Stimulated activated CD8-positive, alpha-beta memory T cell treated with anti-CD3 and anti-CD28 coated beads, Interleukin-15, amount 100 ng/mL, for 24 hours (primary cell): Measurements from ENCODE around the gene RSL1D1.
"Not testable (repeated sequence)": the region's sequence is repeated elsewhere in the genome, so short reads cannot be mapped to it uniquely, and the experiment has no call there.

Source experiments
- DNase-seq: peaks from one replicate; pipeline ENCODE4 v3.0.0-alpha.2; 2020; ENCODE audit warnings: low read depth

Gene RSL1D1

DNA sequence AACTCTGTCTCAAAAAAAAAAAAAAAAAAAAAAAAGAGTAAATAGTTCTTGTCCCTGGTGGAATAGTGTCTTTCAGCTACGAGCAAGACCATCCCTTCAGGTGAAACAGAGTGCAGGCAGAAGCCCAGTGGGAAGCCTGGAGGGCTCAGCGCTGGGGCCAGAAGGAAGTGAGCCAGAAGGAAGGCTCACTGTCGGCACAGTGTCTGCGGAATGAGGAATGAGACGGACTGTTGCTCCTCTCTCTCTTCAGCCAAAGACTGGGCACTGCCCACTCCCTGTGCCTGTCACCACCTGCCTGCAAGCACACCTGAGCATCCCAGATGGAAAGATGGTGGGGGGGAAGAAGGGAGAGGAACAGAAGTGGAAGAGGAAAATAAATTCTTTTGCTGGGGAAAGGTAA is 7.5 kb downstream of the RSL1D1 start:
- DNase-seq = no peak

DNA sequence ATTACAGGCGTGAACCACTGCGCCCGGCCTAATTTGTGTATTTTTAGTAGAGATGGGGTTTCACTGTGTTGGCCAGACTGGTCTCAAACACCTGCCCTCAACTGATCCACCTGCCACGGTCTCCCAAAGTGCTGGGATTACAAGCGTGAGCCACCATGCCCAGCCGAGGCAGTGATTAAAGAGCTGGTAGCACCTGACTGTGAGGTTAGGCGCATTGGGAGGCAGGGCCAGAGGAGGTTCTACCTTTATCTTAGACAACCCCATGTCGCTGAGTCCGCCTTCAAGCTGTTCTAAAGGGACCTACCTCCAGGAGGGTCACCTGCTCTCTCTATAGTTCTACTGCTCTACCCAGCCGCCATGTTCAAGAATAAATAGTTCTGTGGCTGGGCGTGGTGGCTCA is 8.1 kb downstream of the RSL1D1 start:
- DNase-seq = no peak

DNA sequence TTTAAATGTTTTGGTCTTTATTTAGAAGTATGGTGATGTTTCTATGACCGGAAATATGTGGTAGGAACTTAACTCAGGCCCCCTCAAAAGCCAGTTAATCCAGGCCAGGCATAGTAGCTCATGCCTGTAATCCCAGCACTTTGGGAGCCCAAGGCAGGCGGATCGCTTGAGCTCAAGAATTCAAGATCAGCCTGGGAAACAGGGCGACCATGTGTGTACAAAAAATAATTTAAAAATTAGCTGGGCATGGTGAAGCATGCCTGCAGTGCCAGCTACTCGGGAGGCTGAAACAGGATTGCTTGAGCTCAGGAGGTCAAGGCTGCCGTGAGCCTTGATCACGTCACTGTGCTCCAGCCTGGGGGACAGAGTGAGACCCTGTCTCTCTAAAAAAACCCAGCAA is 10.3 kb downstream of the RSL1D1 start:
- no peak for DNase-seq

DNA sequence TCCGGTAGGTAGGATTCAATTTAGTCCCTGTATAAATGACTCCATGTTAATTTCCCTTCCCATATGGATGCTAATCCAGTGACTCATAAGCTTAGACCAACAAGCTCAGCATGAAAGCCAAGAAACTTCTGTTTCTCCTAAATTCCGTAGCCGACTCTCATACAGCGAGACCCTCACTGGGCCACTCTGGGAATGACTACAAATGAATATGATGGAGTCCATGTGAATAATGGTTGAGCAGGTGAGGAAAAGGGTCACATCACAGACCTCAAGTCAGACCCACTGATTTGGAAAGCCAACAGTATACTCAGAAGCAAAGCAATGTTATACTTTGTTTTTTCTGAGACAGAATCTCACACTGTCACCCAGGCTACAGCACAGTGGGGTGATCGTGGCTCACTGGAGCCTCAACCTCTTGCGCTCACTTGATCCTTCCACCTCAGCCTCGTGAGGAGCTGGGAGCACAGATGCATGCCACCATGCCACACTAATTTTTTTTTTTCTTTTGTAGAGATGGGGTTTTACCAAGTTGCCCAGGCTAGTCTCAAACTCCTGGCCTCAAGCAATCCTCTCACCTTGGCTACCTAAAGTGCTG is 14.6 kb downstream of the RSL1D1 start:
- no peak for DNase-seq

DNA sequence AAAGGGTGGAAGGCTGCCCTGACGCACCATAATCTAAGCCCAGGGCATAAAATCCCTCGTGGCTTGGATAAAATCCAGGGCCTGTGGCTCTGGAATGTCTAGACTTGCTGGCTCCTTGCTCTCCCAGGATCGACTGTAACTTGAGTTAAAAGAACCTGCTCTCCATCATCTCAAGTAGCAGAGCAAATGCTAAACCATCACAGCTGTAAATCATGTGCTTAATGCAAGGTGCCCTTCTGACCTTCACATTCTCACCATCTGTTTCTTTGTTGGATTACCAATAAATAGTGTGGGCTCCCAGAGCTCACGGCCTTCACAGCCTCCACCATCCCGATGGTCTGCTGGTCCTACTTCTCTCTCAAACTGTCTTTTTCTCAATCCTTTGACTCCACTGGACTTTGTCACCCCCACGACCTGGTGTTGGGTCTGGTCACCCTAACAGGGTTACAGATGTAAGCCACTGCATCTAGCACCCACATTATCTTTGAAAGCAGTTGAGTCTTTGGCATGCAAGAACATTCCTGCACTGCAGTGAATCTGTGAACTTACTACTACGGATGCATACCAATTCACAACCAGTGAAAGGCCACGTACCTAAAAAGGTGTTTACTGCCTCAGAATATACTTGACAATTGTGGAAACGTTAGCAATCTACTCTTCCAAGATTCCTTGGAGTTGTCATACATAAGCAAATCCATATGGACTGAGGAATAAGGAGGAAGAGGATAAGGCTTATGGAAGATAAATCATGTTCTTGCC is 15.3 kb downstream of the RSL1D1 start:
- DNase-seq = no peak

DNA sequence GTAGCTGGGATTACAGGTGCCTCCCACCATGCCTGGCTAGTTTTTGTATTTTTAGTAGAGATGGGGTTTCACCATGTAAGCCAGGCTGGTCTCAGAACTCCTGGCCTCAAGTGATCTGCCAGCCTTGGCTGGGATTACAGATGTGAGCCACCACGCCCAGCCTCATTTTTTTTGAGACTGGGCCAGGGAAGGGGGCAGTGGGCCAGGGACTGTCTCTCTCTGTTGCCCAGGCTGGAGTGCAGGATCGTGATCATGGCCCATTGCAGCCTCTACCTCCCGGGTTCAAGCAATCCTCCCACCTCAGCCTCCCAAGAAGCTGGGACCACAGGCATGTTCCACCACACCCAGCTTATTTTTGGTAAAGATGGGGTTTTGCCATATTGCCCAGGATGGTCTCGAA is 16.0 kb downstream of the RSL1D1 start:
- DNase-seq = no peak

DNA sequence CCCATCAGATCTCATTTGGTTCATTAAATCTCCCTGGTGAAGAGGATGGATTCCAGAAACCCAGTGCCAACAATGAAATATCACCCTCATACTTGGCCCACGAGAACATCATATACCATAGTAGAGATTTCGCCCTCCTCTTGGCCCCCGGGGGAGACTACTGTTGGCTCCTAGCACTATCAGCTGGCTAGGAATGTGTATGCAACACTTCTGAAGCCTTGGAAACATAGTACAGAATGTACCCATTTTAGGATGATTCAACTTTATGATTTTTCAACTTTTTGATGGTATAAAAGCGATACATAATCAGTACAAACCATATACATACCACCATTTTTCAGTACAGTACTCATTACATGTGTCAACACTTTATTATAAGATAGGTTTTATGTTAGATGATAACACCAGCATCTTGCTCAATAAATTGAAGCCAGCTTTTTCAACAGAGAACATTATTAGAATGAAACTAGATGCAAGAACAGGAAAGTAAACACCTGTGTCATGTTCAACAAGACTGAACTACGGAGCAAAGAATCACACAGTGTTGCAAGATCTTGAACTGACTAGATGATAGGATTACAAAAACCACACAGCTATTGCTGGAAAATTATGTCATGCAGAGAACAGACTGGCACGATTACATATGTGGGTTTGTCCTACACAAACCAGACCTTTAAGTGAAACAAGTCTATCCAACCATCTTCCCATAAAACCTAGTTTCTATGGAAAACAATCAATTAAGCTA is 17.2 kb downstream of the RSL1D1 start:
- no peak for DNase-seq

DNA sequence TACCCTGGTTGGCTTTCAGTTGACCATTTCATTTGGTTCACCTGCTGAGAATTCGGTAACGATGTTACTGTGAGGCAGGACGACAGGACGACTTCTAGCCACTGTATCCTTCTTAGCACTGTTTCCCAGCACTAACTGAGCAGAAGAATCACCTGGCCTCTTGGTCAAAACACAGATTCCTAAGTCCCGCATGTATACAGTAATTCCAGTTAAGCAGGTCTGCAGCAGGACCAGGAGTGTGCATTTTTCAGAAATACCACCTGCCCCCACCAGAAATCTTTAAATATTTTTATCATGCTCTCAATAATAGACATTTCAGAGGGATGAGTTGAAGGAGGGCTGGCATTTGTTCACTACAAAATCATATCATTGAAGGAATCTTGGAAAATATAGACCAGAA is 22.6 kb downstream of the RSL1D1 start:
- DNase-seq = no peak

DNA sequence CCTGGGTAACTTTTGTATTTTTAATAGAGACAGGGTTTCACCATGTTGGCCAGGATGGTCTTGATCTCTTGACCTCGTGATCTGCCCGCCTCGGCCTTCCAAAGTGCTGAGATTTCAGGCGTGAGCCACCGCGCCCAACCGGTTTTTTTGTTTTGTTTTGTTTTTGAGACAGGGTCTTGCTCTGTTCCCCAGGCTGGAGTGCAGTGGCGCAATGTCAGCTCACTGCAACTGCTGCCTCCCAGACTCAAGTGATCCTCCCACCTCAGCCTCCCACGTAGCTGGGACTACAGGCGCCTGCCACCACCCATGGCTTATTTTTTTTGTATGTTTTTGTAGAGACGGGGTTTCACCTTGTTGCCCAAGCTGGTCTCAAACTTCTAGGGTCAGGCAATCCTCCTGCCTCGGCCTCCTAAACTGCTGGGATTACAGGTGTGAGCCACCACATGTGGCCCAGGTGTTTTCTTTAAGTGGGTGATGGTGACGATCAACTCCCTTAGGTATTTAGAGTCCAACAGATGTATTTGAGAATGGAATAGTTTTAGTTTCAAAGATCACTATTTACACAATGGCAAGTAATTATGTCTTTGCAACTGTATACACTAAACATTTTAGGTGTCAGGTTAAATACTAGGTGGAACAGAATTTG is 25.7 kb downstream of the RSL1D1 start:
- DNase-seq = not testable (repeated sequence)

DNA sequence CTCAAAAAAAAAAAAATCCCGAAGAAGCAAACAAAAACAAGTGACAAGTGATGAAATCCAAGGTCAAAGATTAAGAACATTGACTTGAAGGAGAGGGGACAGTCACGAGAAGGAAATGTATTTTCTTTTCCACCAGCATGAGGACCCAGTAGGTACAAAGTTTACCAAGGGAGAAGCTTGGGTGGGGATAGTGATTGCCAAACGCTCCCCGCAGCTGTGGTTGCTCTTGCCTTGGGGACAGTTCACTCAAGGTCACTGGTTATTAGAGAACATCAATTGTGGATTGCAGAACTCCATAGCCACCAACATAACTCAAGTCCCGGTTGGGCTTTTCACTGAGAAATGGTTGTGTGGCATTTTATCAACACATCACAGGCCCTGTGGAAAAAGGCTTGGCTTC is 27.0 kb downstream of the RSL1D1 start:
- no peak for DNase-seq

DNA sequence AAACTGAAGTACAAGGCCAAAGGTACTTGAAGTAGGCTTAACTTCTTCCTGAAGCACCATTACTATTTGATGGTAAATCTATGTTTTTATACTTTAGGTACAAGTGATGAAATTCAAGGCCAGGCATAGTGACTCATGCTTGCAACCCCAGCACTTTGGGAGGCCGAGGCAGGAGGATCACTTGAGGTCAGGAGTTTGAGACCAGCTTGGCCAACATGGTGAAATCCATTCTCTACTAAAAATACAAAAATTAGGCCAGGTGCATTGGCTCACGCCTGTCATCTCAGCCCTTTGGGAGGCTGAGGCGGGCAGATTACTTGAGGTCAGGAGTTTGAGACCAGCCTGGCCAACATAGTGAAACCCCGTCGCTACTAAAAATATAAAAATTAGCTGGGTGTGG is 27.7 kb downstream of the RSL1D1 start:
- DNase-seq = not testable (repeated sequence)

DNA sequence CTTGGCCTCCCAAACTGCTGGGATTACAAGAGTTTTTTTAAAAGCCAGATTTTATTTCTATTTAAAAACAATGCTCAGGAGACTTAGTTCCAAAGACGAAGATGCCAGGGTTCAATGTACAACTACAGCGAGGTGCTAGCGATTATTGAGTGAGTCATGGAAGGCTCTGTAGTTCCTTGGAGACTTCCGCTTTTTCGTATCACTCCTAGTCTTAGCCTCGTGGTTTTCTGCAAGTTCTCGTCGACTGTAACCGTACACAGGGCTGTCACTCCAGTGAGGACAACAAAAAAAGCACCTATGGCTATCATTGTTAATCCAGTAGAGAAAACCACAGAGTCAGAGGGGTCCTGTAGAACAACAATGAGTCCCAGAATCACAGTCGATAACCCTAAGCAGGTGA is 31.5 kb downstream of the RSL1D1 start:
- no peak for DNase-seq

DNA sequence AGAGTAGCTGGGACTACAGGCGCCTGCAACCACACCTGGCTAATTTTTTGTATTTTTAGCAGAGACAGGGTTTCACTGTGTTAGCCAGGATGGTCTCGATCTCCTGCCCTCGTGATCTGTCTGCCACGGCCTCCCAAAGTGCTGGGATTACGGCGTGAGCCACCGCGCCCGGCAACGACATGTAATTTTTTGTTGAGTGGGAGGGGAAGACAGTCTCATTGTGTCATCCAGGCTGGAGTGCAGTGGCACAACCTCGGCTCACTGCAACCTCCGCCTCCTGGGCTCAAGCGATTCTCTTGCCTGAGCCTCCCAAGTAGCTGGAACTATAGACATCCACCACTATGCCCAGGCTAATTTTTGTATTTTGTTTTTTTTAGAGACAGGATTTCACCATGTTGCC is 32.4 kb downstream of the RSL1D1 start:
- not testable (repeated sequence) for DNase-seq

DNA sequence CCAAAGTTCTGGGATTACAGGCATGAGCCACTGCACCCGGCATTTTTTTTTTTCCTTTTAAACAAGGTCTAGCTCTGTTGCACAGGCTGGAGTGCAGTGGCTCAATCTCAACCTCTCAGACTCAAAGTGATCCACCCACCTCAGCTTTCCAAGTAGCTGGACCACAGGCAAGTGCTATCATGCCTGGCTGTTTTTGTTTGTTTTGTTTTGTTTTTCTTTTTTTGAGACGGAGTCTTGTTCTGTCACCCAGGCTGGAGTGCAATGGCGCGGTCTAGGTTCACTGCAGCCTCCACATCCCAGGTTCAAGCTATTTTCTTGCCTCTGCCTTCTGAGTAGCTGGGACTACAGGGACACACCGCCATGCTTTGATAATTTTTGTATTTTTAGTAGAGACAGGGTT is 35.2 kb downstream of the RSL1D1 start:
- DNase-seq = no peak

DNA sequence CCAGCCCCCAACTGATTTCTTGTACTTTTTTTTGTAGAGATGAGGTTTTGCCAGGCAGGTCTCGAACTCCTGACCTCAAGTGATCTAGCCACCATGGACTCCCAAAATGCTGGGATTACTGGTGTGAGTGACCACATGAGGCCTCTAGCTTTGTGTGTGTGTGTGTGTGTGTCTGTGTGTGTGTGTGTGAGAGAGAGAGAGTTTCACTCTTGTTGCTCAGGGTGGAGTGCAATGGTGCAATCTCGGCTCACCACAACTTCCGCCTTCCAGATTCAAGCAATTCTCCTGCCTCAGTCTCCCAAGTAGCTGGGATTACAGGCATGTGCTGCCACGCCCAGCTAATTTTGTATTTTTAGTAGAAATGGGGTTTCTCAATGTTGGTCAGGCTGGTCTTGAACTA is 36.5 kb downstream of the RSL1D1 start:
- not testable (repeated sequence) for DNase-seq

DNA sequence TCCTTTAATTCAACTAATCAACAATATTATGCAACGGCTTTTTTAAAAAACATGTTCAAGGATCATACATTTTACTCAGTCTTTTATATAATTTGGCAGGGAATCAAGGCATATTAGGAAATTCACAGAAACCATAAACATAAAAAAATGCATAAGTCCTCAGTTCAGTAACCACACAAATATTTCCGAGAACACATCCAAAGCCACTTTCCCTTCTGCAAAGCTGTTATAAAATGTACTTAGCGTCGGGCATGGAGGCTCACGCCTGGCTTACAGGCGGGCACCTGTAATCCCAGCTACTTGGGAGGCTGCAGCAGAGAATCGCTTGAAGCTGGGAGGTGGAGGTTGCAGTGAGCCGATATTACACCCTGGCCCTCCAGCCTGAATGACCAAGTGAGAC is 44.6 kb downstream of the RSL1D1 start:
- no peak for DNase-seq

DNA sequence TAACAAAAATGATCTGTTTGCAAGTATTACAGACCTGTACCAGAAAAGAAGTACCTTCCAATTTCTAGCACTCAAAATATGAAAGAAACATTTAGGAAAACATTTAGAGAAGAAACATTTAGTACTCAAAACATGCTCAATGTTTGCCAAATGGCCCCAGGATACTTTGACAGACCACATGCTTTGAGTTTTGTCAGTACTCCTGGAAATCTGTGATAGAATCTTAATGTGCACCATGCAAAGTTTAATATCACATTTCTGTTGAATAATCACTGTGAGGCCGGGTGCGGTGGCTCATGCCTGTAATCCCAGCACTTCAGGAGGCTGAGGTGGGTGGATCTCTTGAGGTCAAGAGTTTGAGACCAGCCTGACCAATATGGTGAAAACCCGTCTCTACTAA is 45.8 kb downstream of the RSL1D1 start:
- DNase-seq = no peak

DNA sequence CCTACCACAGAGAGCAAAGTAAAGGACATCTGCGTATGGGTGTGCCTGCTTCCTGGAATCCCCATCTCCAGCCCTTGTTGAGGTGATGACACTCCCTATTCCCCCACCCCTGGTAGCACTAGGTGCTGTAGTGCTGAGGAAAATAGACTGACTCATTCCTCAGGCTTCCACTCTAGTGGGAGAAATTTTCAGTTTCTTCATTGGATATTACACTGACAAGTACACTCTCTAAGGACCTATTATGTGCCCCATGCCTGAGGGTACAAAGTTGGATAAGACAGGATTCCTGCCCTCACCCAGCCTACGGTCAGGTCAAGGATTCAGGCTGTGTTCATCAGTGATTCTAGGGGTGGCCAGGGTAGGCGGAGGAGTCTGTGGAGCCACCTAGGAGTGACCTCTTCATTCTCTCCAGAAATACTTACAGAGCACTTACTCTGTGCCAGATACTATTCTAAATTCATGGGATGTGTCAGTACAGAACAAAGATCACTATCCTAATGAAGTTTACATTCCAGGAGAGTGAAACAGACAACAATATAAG is 49.8 kb downstream of the RSL1D1 start:
- no peak for DNase-seq

DNA sequence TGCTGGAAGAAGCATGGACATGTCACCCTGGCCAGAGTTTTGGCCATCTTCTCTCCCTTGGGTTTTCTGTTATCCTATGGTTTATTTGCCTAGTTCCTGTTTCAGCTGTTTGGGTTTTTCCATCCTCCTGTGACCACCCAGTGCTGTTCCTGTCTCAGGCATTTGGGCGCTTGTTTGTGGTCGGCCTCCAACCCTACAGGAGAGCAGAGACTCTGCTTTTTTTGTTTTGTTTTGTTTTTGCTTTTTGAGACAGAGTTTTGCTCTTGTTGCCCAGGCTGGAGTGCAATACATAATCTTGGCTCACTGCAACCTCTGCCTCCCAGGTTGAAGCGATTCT is 51.0 kb downstream of the RSL1D1 start:
- DNase-seq = no peak

DNA sequence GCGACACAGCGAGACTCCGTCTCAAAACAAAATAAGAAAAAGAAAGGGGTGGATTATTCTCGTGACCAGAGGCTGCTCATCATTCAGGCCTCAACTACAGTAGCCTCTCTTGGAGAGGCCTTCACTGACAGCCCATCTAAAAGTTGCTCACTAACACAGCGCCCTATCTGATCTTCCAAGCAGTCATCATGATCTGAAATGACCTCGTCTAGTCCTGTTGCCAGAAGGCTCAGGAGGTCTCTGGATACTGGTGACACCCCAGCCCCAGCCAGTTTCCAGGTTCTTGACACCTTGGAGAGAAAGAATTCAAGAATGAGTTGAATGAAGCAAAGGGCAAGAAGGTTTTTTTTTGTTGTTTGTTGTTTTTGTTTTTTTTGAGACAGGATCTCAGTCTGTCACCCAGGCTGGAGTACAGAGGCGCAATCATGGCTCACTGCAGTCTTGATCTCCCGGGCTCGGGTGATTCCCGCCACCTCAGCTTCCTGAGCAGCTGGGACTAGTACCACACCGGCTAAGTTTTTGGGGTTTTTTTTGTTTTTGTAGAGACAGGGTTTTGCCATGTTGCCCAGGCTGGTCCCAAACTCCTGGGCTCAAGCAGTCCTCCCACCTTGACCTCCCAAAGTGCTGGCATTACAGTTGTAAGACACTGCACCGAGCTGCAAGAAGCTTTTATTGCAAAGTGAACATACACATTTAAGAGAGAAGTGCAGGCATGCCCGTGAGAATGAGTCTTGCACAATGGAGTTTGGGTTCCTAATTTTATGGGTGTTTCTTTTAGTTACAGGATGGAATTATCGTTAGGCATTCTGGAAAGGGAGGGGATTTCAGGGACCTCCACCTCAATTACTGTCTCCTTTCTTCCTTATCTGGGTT is 51.6 kb downstream of the RSL1D1 start:
- DNase-seq = no peak

DNA sequence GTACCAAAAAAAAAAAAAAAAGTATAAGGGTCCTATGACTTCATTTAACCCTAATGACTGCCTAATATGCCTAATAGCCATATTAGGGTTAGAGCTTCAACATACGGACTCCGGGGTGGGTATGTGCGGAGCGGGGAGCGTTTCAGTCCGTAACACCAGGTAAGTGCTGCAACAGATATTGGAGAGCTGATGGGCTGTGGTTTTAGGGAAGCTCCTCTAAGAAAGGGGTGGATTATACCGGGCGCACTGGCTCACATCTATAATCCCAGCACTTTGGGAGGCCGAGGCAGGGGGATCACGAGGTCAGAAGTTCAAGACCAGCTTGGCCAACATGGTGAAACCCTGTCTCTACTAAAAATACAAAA is 52.3 kb downstream of the RSL1D1 start:
- no peak for DNase-seq

DNA sequence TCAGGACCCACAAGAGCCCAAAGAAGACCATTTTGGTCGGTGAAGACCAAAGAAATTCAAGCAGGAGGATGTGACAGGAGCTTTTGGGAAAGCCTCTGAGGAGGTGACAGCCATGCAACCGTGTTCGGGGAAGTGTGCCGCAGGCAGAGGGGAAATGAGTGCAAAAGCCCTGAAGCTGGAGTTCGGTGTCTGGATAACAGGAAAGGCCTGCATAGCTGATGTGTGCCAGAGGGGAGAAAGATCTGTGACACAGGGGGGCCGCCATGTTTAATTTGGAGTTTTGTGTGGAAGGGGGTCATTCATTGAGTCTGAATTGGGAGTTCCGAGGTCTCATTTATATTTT is 53.4 kb downstream of the RSL1D1 start:
- no peak for DNase-seq
